Calu3 (cell line): ENCODE results near the gene PTPN12. TPM values are rescaled to one million over a fixed set of nuclear protein-coding genes. Genes with fewer than 3 reads are reported as not detected.

Source experiments
- BruUV-seq: library from RNA; stranded (reverse); fragments of 400-500 nt; replicated peaks from 2 replicates; lab custom pipeline; 2021; lab: Mats Ljungman, UMichigan
- CTCF ChIA-PET: fragments of 300-600 bp; sonication (Branson Sonifier 250); formaldehyde crosslinking; loops from one replicate; lab custom pipeline; 2022; ENCODE audit warnings: antibody characterized with exemption; lab: Charles Lee
- DNase-seq: peaks from one replicate; pipeline ENCODE4 v3.0.0; 2022
- H3K27ac Mint-ChIP-seq: one replicate; pipeline ENCODE4 v1.8.0; 2022; ENCODE audit warnings: mixed read lengths; ENCODE audit not compliant: unreplicated experiment
- H3K27me3 Mint-ChIP-seq: one replicate; pipeline ENCODE4 v1.8.0; 2022; ENCODE audit warnings: mixed read lengths; ENCODE audit not compliant: unreplicated experiment
- H3K36me3 Mint-ChIP-seq: one replicate; pipeline ENCODE4 v1.8.0; 2022; ENCODE audit warnings: mild to moderate bottlenecking, moderate library complexity, mixed read lengths; ENCODE audit not compliant: insufficient read depth, unreplicated experiment
- H3K4me1 Mint-ChIP-seq: one replicate; pipeline ENCODE4 v1.8.0; 2022; ENCODE audit warnings: mild to moderate bottlenecking, low read depth, mixed read lengths; ENCODE audit not compliant: unreplicated experiment
- H3K4me3 Mint-ChIP-seq: one replicate; pipeline ENCODE4 v1.8.0; 2022; ENCODE audit warnings: mild to moderate bottlenecking, low read depth, moderate library complexity, mixed read lengths; ENCODE audit not compliant: unreplicated experiment
- H3K9me3 Mint-ChIP-seq: one replicate; pipeline ENCODE4 v1.8.0; 2022; ENCODE audit warnings: low read depth, mixed read lengths; ENCODE audit not compliant: unreplicated experiment
- intact Hi-C: fragments of 100-400 bp; cut with micrococcal nuclease; formaldehyde crosslinking; loops from one replicate; pipeline ENCODE4 v1.10.0; 2022; ENCODE audit not compliant: unreplicated experiment
- total RNA-seq: library from RNA; stranded (reverse); gene quantifications from 2 replicates; pipeline ENCODE4 v1.2.3, GENCODE V29; 2022
- TF ChIP-seq, protein P1 (sequence below): fragments of 200-600 bp; IDR thresholded peaks from one replicate; pipeline ENCODE4 v1.8.0; 2022; ENCODE audit warnings: antibody characterized with exemption; ENCODE audit not compliant: unreplicated experiment

The PTPN12 gene
- total RNA-seq, 1 experiment from 2014 or later = 61.2 TPM

DNA sequence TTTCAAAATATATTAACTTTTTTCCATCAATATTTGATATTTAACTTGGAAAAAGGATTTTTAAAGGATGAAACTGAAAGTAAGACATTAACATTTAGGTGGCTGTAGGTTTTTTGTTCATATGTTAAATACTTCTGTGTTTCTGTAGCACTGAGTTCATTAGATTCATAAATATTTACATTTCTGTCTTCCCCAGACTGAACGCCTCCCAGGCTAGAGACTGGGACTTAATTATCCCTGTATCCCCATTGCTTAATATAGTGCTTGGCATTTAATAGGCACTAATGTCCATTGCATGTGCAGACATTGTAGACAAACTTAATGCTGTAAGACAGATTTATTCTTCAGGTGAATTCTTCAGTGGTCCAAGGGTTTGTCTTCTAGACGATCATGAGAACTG lies 7.4 kb downstream of the PTPN12 start:
- CTCF ChIA-PET = no interaction called here
- Mint-ChIP-seq H3K36me3 (peaks cover 25% of the 10 kb centered on the region), H3K27ac (no peak overlapping the region), H3K27me3 (no peaks in the 10 kb centered on the region), H3K4me3 (no peak overlapping the region), H3K4me1 (peaks cover 41% of the 10 kb centered on the region), H3K9me3 (no peaks in the 10 kb centered on the region)
- no peak for DNase-seq
- no TSS peak for BruUV-seq
- intact Hi-C loops = loop anchor here (5.0 kb wide), 1 partner anchor 87 kb away; no protein-coding TSS in a partner anchor
- TF ChIP-seq, protein P1, sequence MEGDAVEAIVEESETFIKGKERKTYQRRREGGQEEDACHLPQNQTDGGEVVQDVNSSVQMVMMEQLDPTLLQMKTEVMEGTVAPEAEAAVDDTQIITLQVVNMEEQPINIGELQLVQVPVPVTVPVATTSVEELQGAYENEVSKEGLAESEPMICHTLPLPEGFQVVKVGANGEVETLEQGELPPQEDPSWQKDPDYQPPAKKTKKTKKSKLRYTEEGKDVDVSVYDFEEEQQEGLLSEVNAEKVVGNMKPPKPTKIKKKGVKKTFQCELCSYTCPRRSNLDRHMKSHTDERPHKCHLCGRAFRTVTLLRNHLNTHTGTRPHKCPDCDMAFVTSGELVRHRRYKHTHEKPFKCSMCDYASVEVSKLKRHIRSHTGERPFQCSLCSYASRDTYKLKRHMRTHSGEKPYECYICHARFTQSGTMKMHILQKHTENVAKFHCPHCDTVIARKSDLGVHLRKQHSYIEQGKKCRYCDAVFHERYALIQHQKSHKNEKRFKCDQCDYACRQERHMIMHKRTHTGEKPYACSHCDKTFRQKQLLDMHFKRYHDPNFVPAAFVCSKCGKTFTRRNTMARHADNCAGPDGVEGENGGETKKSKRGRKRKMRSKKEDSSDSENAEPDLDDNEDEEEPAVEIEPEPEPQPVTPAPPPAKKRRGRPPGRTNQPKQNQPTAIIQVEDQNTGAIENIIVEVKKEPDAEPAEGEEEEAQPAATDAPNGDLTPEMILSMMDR = no peak

DNA sequence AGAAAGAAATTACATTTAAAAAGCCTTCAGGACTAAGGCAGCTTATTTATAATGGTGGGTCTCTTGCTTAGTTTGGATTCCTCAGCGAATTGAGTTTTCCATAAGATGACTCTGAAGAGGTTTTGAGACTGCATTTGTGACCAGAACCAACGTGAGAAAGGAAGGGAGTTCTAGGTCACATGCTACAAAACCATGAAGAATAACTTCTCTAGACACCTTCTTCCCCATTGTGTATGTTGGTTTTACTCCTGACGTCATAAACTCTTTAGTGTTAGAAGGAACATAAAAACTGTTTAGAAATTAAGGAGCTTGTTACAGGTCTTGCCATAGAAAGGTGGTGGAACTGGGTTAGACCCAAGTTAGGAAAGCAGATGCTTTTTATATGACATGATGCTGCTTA lies 11.1 kb downstream of the PTPN12 start:
- Mint-ChIP-seq H3K27ac (no peak overlapping the region), H3K4me1 (peaks cover 30% of the 10 kb centered on the region), H3K27me3 (no peaks in the 10 kb centered on the region), H3K9me3 (no peaks in the 10 kb centered on the region), H3K36me3 (peaks cover 11% of the 10 kb centered on the region), H3K4me3 (no peak overlapping the region)
- TF ChIP-seq, protein P1 = no peak
- CTCF ChIA-PET = no interaction called here
- intact Hi-C loops = no loop called here
- no TSS peak for BruUV-seq
- no peak for DNase-seq

- peaks cover 5% of the 10 kb centered on the region for H3K36me3 Mint-ChIP-seq
Measured at GRCh38 chr7:77549106-77549870, 12.2 kb downstream of the PTPN12 start.

GRCh38 chr7:77550586-77550985 lies 13.5 kb downstream of the PTPN12 start:
- H3K27me3 Mint-ChIP-seq = no peaks in the 10 kb centered on the region
- peaks cover 12% of the 10 kb centered on the region for H3K36me3 Mint-ChIP-seq
- no peaks in the 10 kb centered on the region for H3K9me3 Mint-ChIP-seq
- H3K4me3 Mint-ChIP-seq = no peak overlapping the region
- no peak for DNase-seq
- CTCF ChIA-PET = no interaction called here
- BruUV-seq = no TSS peak
- H3K27ac Mint-ChIP-seq = no peak overlapping the region
- H3K4me1 Mint-ChIP-seq = peaks cover 50% of the 10 kb centered on the region
- intact Hi-C loops = no loop called here
- TF ChIP-seq, protein P1 = no peak

More at GRCh38 chr7:77549106-77549870, 12.2 kb downstream of the PTPN12 start:
- DNase-seq = no peak
- Mint-ChIP-seq H3K4me1 (peaks cover 37% of the 10 kb centered on the region), H3K27me3 (no peaks in the 10 kb centered on the region), H3K4me3 (no peak overlapping the region), H3K9me3 (no peaks in the 10 kb centered on the region), H3K27ac (no peak overlapping the region)
- TF ChIP-seq, protein P1 = no peak
- intact Hi-C loops = no loop called here
- no TSS peak for BruUV-seq
- CTCF ChIA-PET = interaction anchor here (0.6 to 0.7 kb wide), 2 partner anchors 133 to 143 kb away, joined by 3 to 5 read pairs; partner anchors contain the start of gene GSAP
